HepG2 (cell line): Measurements from ENCODE around the gene CCDC91. TPM values are rescaled to one million over a fixed set of nuclear protein-coding genes. Genes with fewer than 3 reads are reported as not detected.

Source experiments
- CBX1 ChIP-seq: IDR thresholded peaks from one replicate; pipeline ENCODE4 v1.6.1; 2016; ENCODE audit warnings: antibody characterized with exemption, low read depth
- CREB1 ChIP-seq, 2 experiments: fragments of 450-650 bp in 1 of 2; IDR thresholded peaks; 2 replicates each; pipeline ENCODE4 v1.6.1; 2016 to 2017; ENCODE audit warnings: control low read depth in 1 of 2, mild to moderate bottlenecking in 1 of 2, missing compliant biosample characterization in 1 of 2, missing genetic modification characterization in 1 of 2
- DMAP1 ChIP-seq: IDR thresholded peaks from 2 replicates; pipeline ENCODE4 v1.6.1; 2016
- FOXK1 ChIP-seq: sonication (generic); formaldehyde crosslinking; IDR thresholded peaks from 2 replicates; pipeline ENCODE4 v1.4.0; 2020; ENCODE audit warnings: low read depth, missing genetic modification reagents, borderline replicate concordance
- FOXP1 ChIP-seq, 2 experiments: fragments of 450-650 bp in 1 of 2; IDR thresholded peaks; 2 replicates each; pipeline ENCODE4 v1.6.1; 2017 to 2018; ENCODE audit warnings: antibody characterized with exemption in 1 of 2
- HMGA1 ChIP-seq: sonication (generic); formaldehyde crosslinking; conservative IDR thresholded peaks from 2 replicates; pipeline ENCODE4 v1.4.0; 2020; ENCODE audit warnings: missing genetic modification reagents
- KLF16 ChIP-seq, 2 experiments: sonication (generic) in 1 of 2; formaldehyde crosslinking in 1 of 2; IDR thresholded peaks; 2 replicates each; pipeline versions ENCODE4 v1.6.1 to v1.8.0; 2016 to 2023; ENCODE audit warnings: missing genetic modification reagents in 2 of 2, missing compliant biosample characterization in 1 of 2
- MYNN ChIP-seq: sonication (generic); formaldehyde crosslinking; IDR thresholded peaks from 2 replicates; pipeline ENCODE4 v1.4.0; 2020; ENCODE audit warnings: mild to moderate bottlenecking, low read depth, missing genetic modification reagents
- NR1H2 ChIP-seq: sonication (generic); formaldehyde crosslinking; IDR thresholded peaks from 2 replicates; pipeline ENCODE4 v1.8.1; 2022; ENCODE audit warnings: low read depth, missing genetic modification reagents, borderline replicate concordance
- SAP130 ChIP-seq: IDR thresholded peaks from 2 replicates; pipeline ENCODE4 v1.6.1; 2016; ENCODE audit warnings: low read depth
- SIN3A ChIP-seq: IDR thresholded peaks from 2 replicates; pipeline ENCODE4 v1.6.1; 2011; ENCODE audit warnings: low read depth, mild to moderate bottlenecking, control low read depth, low read length, borderline replicate concordance
- SIN3B ChIP-seq: fragments of 150-350 bp; IDR thresholded peaks from 2 replicates; pipeline ENCODE4 v1.6.1; 2014; ENCODE audit warnings: low read length
- SMYD3 ChIP-seq: sonication (generic); formaldehyde crosslinking; IDR thresholded peaks from 2 replicates; pipeline ENCODE4 v1.8.1; 2023; ENCODE audit warnings: mild to moderate bottlenecking, missing genetic modification reagents
- SRSF1 ChIP-seq: fragments of 200-400 bp; formaldehyde crosslinking; optimal IDR thresholded peaks from 2 replicates; pipeline ENCODE3; 2017; ENCODE audit warnings: mild to moderate bottlenecking, low read depth, low read length, moderate library complexity
- TEAD2 ChIP-seq: sonication (generic); formaldehyde crosslinking; IDR thresholded peaks from 2 replicates; pipeline ENCODE4 v1.9.0; 2021; ENCODE audit warnings: missing genetic modification reagents
- THAP11 ChIP-seq: IDR thresholded peaks from 2 replicates; pipeline ENCODE4 v1.6.1; 2016; ENCODE audit warnings: missing biosample characterization, missing genetic modification reagents
- ZBTB42 ChIP-seq: sonication (generic); formaldehyde crosslinking; IDR thresholded peaks from 2 replicates; pipeline ENCODE4 v1.5.0; 2020; ENCODE audit warnings: mild to moderate bottlenecking, missing genetic modification reagents
- ZMYM2 ChIP-seq: sonication (generic); formaldehyde crosslinking; IDR thresholded peaks from 2 replicates; pipeline ENCODE4 v1.8.0; 2022; ENCODE audit warnings: mild to moderate bottlenecking, missing genetic modification reagents
- ZNF260 ChIP-seq: sonication (generic); formaldehyde crosslinking; IDR thresholded peaks from 2 replicates; pipeline ENCODE4 v1.4.0; 2020; ENCODE audit warnings: missing genetic modification reagents, low read depth, mild to moderate bottlenecking, borderline replicate concordance
- ZNF263 ChIP-seq: sonication (generic); formaldehyde crosslinking; IDR thresholded peaks from 2 replicates; pipeline ENCODE4 v1.4.0; 2020; ENCODE audit warnings: missing genetic modification reagents
- ZNF335 ChIP-seq: sonication (generic); formaldehyde crosslinking; IDR thresholded peaks from 2 replicates; pipeline ENCODE4 v1.4.0; 2020; ENCODE audit warnings: missing genetic modification reagents
- ZNF546 ChIP-seq: sonication (generic); formaldehyde crosslinking; conservative IDR thresholded peaks from 2 replicates; pipeline ENCODE4 v1.8.1; 2023; ENCODE audit warnings: mild to moderate bottlenecking, missing genetic modification reagents
- ZNF709 ChIP-seq: sonication (generic); formaldehyde crosslinking; IDR thresholded peaks from 2 replicates; pipeline ENCODE4 v1.5.0; 2020; ENCODE audit warnings: mild to moderate bottlenecking, missing genetic modification reagents
- ZNF781 ChIP-seq: sonication (generic); formaldehyde crosslinking; IDR thresholded peaks from 2 replicates; pipeline ENCODE4 v1.5.1; 2020; ENCODE audit warnings: borderline replicate concordance, mild to moderate bottlenecking, missing genetic modification reagents; ENCODE audit errors: not compliant biosample characterization
- ZNF782 ChIP-seq: sonication (generic); formaldehyde crosslinking; IDR thresholded peaks from 2 replicates; pipeline ENCODE4 v1.4.0; 2020; ENCODE audit warnings: missing genetic modification reagents, mild to moderate bottlenecking, borderline replicate concordance
- polyA plus RNA-seq, 8 experiments: library from polyadenylated mRNA; depleted of rRNA in 3 of 8; stranded (reverse) in 7 of 8; unstranded in 1 of 8; fragments of >200 nt; fragmentation: Illumina TruSeq in 4 of 8; extraction: Trizol in 4 of 8; gene quantifications; 2 replicates each; pipeline versions ENCODE4 v1.2.1 to v1.2.3, GENCODE V29; 2011 to 2016; ENCODE audit warnings: low read depth in 4 of 8, missing spikeins in 1 of 8, mixed read lengths in 1 of 8; ENCODE audit not compliant: insufficient read depth in 1 of 8
- total RNA-seq, 5 experiments: library from RNA; depleted of rRNA; stranded (reverse); fragments of >200 nt; fragmentation: Illumina TruSeq; extraction: Trizol; gene quantifications; 2 replicates each; pipeline ENCODE4 v1.2.3, GENCODE V29; 2016; ENCODE audit warnings: low read depth in 1 of 5
- TF ChIP-seq, protein P1 (sequence below): IDR thresholded peaks from 2 replicates; pipeline ENCODE4 v1.6.1; 2018; ENCODE audit warnings: missing genetic modification reagents
- TF ChIP-seq, protein P2 (sequence below): IDR thresholded peaks from 2 replicates; pipeline ENCODE4 v1.6.1; 2016; ENCODE audit warnings: mild to moderate bottlenecking, missing biosample characterization, missing genetic modification reagents
- TF ChIP-seq, protein P3 (sequence below), 2 experiments: sonication (generic) in 1 of 2; formaldehyde crosslinking in 1 of 2; IDR thresholded peaks; 2 replicates each; pipeline versions ENCODE4 v1.4.0 to v1.6.1; 2018 to 2020; ENCODE audit warnings: missing genetic modification reagents in 2 of 2, borderline replicate concordance in 1 of 2, low read depth in 1 of 2, mild to moderate bottlenecking in 1 of 2, missing biosample characterization in 1 of 2

Gene CCDC91
- total and polyA plus RNA-seq, 2 of the 13 experiments (the other 11 are each of a cell fraction or from before 2014, with no cell fraction given): 9.8 to 15.8 TPM

DNA sequence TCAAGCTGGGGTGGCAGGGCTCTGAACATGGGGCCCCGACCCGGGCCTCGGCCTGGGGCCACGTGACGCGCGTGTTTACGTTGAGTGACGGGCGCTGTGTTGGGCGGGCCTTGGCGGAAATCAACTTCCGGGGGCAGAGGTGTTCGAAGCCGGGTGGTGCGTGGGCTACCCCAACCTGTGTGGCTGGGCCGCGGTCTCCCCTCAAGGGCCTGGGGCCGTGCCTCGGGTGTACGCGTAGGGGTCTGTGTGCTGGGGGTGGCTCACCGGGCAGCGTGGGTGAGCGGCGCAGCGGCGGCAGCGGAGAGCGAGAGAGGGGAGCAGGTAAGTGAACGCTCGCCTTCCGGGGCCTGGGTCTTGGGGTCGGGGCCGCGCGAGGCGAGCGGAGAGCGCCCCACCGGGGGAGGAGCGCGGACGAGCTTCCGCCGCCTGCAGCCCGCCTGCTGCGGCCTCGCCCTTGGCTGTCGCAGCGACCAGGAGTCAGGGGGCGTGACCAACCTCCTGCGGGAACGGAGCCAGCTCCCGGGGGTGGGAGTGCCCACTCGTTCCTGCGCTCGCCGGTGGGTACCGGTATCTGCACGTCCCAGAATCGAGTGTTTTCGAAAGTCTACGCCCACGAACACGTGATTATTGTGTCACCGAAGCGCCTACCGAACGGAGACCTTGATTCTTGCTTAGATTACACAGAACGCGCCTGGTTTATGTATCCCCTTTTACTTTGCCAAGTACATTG lies at the start of gene CCDC91 (continued):
- peak; percentile 86; the same call in 1 of the 2 replicates for TF ChIP-seq TEAD2 (CRISPR knock-in tag)
- TF ChIP-seq, protein P1, sequence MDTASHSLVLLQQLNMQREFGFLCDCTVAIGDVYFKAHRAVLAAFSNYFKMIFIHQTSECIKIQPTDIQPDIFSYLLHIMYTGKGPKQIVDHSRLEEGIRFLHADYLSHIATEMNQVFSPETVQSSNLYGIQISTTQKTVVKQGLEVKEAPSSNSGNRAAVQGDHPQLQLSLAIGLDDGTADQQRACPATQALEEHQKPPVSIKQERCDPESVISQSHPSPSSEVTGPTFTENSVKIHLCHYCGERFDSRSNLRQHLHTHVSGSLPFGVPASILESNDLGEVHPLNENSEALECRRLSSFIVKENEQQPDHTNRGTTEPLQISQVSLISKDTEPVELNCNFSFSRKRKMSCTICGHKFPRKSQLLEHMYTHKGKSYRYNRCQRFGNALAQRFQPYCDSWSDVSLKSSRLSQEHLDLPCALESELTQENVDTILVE: peak; percentile 48
- TF ChIP-seq ZNF709 (CRISPR knock-in tag): peak; percentile 54; the same call in 1 of the 2 replicates
- peak; percentile 100 for TF ChIP-seq FOXK1 (CRISPR knock-in tag)
- TF ChIP-seq CBX1: peak; percentile 94
- TF ChIP-seq ZNF782 (CRISPR knock-in tag): peak; percentile 96
- TF ChIP-seq SIN3B: no peak
- TF ChIP-seq HMGA1 (CRISPR knock-in tag): no peak
- TF ChIP-seq FOXP1 (IDR thresholded peaks at IDR 0.05): no peak
- peak; percentile 69 for TF ChIP-seq FOXP1 (CRISPR knock-in tag; IDR thresholded peaks at IDR 0.05)
- peak; percentile 90 for TF ChIP-seq ZNF546 (CRISPR knock-in tag)
- TF ChIP-seq SMYD3 (CRISPR knock-in tag): 0 out of 2 replicates have a peak, but pooled peaks have one; percentile 29
- TF ChIP-seq MYNN (CRISPR knock-in tag): no peak
- peak; percentile 89 for TF ChIP-seq DMAP1
- peak; percentile 73 for TF ChIP-seq ZNF781 (CRISPR knock-in tag)
- TF ChIP-seq SRSF1: peak; percentile 56
- peak; percentile 89 for TF ChIP-seq SAP130 (CRISPR knock-in tag)
- TF ChIP-seq, protein P2, sequence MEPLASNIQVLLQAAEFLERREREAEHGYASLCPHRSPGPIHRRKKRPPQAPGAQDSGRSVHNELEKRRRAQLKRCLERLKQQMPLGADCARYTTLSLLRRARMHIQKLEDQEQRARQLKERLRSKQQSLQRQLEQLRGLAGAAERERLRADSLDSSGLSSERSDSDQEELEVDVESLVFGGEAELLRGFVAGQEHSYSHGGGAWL (CRISPR knock-in tag): peak; percentile 95; the same call in 1 of the 2 replicates
- 0 out of 2 replicates have a peak, but pooled peaks have one; percentile 42 for TF ChIP-seq ZBTB42
- TF ChIP-seq ZNF335 (CRISPR knock-in tag): peak; percentile 55; the same call in 1 of the 2 replicates
- peak; percentile 72 for TF ChIP-seq ZMYM2 (CRISPR knock-in tag)
- TF ChIP-seq NR1H2 (CRISPR knock-in tag): no peak; the same call in 1 of the 2 replicates
- peak; percentile 73; the same call in 1 of the 2 replicates for TF ChIP-seq ZNF263 (CRISPR knock-in tag)
- peak in 1 of 2 experiments; percentile 70; a peak in 1 of 4 replicates for TF ChIP-seq KLF16 (CRISPR knock-in tag; IDR thresholded peaks at IDR 0.05)
- peak; percentile 13; the same call in 1 of the 2 replicates for TF ChIP-seq SIN3A
- peak; percentile 84 for TF ChIP-seq THAP11 (CRISPR knock-in tag)
- no peak for TF ChIP-seq ZNF260 (CRISPR knock-in tag)
- TF ChIP-seq CREB1 (IDR thresholded peaks at IDR 0.05): peak; percentile 71
- TF ChIP-seq CREB1 (CRISPR knock-in tag; IDR thresholded peaks at IDR 0.05): peak; percentile 80
- TF ChIP-seq, protein P3, sequence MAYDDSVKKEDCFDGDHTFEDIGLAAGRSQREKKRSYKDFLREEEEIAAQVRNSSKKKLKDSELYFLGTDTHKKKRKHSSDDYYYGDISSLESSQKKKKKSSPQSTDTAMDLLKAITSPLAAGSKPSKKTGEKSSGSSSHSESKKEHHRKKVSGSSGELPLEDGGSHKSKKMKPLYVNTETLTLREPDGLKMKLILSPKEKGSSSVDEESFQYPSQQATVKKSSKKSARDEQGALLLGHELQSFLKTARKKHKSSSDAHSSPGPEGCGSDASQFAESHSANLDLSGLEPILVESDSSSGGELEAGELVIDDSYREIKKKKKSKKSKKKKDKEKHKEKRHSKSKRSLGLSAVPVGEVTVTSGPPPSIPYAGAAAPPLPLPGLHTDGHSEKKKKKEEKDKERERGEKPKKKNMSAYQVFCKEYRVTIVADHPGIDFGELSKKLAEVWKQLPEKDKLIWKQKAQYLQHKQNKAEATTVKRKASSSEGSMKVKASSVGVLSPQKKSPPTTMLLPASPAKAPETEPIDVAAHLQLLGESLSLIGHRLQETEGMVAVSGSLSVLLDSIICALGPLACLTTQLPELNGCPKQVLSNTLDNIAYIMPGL (CRISPR knock-in tag; IDR thresholded peaks at IDR 0.05; ENCODE audit: borderline replicate concordance in 1 of 2, low read depth in 1 of 2): peak; percentile 88 to 91
